Retina (tissue), 1 donor: ENCODE results near the gene PGS1.
A peak's percentile ranks its signal among the peaks of the same experiment; 100 is the strongest.

ENCODE experiments used
- DNase-seq: peaks from one replicate; pipeline ENCODE4 v3.0.0-alpha.2; 2016

Gene PGS1

DNA sequence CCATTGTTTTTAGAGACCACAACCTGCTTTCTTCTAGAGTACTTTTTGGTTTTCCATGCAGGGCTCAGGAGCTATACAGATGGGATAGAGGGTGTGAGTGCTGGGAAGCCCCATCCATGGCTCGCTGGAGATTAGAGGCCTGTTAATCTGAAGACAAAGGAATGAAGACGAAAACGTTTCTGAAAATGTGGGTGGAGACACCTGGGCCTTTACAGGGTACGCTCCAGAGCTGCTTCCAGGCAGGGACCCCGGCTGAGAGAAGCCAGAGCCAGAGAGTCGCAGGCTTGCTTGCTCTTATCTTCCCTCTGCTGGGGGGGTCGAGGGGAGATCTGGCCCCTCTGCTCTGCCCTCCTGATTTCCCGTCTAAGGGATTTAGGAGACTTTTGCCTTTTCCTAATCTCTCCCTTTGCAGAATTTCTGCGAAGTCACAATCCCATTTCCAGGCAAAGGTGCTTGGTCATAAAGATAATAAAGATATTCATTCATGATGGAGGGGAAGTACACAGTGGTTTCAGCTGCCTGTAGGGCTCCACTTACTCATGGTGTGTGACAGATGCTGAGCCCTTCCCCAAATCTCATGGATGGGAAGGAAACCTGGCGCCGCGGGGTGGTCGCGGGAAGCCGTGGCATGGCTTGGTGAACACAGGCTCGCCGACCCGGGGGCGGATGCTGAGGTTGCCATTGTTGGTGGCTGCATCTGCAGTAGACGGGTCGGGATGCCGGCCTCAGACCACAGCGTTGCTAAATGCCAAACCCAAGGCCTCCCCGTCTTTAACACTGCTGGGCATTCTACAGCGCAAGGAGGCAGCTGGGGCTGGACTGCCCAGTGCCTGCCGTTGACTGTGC is 13.8 kb upstream of the PGS1 start:
- no peak for DNase-seq

DNA sequence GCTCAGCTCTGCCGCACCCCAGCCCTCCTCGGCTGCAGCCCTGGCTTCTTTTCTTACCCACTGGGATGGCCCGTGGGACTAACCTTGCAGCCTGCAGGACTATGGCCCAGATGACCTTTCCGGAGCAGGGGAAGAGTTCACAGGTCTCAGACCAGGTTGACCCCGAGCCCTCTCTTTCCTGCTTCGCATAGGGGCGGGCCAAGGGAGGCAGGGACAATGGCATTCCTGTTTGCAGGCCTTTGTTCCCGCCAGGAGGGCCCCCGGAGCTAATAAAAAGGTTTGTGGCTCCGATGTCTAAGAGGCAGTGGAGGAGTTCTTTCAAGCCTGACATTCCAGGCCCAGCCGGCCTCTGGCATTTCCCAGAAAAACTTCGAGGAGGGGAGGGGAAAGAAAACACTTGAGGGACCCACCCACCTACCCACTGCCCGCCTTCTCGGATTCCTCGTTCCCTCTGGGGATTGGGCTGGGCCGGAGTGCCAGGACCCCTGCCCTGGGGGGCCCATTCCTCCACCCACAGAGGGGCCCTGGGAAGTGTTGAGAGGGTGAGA is 12.8 kb upstream of the PGS1 start:
- DNase-seq: peak; percentile 71

DNA sequence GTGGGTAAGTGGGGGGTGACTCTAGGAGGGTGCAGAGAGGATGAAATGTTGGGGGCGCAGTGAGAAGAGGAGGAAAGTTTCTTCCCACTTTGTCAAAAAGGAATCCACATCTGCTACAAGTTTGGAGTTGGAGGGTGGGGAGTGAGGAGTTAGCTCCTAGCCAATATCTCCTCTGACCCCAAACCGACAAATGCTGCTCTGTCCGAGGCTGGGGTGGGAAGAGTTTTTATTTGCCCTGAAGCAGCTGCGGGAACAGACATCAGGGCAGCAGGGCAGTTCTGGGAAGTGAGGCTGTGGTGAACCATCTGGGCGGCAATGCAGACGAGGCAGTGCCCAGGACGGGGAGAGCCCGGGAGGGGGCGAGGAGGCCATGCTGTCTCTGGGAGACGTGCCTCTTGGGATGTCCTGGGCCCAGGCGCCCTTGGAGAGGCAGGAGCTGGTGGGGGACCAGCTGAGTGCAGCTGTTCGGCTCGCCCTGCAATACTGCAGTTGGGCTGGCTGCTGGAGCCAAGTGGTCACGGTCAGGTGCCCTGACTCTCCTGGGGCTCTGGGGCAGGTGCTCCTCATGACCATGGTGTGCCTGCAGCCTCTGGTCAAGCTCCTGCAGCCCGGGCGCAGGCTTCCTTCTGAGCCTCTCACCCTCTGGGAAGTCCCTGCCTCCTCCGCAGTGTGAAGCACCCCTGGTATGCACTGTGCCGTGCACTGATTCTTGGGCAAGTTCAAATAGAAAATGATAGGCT is 12.2 kb upstream of the PGS1 start:
- DNase-seq: peak; percentile 29

DNA sequence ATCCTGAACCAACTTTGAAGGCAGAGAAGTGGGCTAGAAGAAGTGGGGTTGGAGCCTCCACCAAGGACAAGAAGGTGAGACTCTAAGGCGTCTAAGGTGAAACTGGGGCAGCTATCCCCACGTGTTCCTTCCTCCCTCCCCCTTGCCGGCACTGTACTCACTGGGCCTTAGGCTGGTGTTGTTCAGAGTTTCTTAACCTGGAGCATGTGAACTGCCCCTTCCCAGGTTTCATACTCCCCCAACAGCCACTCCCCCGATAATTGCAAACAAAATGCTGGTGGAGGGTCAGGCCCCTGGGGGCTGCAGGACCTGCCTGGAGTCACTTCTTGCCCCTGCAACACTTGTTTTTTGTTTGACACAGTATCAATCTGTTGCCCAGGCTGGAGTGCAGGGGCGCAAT is 11.3 kb upstream of the PGS1 start:
- DNase-seq: no peak

DNA sequence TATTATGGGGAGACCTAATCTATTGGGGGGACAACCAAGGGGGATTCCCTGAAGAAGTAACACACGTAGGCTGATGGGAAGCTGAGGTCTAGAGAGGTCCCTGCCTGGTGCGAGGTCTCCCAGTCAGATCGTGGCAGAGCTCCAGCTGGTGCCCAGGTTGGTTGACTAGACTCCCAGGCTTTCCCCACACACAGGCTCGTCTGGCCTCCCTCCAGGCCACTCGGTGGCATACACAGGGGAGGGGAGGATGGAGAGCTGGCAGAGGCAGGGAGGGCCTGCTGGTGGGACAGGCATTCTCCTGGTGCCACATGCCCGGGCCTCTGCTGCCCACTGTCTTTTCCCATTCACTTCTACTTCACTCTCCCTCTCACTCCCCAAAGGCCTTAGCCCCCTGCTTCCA is 10.1 kb upstream of the PGS1 start:
- no peak for DNase-seq

DNA sequence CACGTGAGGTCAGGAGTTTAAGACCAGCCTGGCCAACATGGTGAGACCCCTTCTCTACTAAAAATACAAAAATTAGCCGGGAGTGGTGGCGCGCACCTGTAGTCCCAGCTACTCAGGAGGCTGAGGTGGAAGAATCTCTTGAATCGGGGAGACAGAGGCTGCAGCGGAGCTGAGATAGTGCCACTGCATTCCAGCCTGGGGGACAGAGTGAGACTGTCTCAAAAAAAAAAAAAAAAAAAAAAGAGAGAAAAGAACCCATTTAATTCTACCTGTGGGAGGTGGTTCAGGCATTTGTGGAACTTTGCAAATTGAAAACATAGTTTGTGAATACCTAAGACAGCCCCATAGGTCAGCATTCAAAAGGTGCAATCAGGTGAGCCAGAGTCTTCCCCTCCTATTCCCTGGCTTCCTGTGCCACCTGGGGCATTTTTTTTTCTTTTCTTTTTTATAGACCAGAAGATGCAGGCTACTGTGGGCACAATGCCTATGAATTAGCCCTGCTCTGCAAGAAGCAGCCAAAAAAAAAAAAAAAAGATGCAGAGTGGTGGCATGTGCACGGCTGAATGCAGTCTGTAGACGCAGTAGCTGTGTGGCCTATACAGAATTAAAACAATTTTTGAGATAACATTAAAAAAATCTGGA is 9.5 kb upstream of the PGS1 start:
- no peak for DNase-seq

DNA sequence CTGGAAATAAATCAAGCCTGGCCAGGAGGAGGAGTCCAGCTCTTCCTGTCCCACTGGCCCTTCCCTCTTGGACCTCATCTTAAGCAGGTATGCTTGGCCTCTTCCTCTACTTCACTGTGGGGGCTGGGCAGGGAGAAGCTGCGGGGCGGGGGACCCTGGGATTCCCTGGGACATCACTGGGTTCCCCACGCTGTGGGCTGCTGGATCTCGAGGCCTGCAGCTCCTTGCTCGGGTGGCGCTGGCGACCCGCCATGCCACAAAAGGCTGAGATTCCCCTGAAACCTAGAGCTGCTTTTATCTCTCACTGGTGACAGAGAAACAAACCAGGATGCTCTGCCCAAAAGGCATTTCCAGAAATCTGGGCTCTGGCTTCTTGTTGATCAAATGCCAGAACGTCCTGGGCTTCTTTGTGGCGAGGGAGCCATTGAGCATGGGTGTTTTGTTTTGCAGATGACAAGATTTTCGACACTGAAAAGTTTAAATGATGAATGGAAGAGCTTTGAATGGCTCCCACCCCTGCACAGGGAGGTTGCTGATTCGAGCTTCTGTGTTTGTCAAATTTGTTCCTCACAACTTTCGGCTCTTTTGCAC is 8.6 kb upstream of the PGS1 start:
- DNase-seq: no peak

DNA sequence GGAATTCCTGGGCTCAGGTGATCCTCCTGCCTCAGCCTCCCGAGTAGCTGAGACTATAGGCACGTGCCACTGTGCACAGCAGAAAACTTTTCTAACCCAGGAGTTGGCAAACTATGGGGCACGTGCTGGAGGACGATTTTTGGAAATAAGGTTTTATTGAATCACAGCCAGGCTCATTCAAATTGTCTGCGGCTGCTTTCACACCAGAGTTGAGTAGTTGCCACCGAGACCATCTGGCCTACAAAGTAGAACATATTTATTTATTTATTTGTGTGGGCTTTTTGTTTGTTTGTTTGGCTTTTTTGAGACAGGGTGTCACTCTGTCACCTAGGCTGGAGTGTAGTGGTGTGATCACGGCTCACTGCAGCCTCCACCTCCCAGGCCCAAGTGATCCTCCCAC is 7.4 kb upstream of the PGS1 start:
- DNase-seq: no peak

DNA sequence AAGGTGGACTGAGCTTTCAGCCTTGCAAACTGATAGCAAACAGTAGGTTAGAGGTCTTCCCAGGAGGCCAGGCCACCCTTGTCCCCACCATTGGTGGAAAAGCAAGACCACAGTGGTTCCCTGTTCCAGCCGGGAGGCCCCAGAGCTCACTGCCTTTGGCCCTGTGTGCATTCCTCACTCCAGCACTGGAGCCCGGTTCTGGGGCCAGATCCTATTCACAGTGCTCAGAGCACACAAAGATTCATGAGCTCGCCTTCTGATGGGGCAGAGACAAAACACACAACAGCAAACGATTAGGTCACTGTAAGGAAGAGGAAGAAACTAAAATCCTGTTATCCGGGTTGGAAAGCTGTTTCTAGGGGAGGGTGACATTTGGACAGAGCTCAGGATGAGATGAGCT is 5.6 kb upstream of the PGS1 start:
- no peak for DNase-seq

DNA sequence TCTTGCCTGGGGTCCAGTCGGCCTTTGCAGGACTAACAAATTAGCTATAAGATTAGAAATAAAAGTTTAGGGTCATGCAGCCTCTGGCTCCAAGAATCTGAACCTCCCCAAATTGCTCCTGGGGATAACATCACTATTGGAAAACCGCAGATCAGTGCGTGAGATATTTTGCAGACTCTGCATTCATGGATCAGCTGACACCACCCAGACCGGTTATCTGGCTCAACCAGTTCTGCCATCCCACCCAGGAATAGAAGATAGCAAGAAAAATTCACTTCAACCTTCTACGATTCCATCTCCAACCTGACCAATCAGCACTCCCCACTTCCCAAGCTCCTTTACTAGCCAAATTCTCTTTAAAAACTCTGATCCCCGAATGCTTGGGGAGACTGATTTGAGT is 4.3 kb upstream of the PGS1 start:
- DNase-seq: no peak

DNA sequence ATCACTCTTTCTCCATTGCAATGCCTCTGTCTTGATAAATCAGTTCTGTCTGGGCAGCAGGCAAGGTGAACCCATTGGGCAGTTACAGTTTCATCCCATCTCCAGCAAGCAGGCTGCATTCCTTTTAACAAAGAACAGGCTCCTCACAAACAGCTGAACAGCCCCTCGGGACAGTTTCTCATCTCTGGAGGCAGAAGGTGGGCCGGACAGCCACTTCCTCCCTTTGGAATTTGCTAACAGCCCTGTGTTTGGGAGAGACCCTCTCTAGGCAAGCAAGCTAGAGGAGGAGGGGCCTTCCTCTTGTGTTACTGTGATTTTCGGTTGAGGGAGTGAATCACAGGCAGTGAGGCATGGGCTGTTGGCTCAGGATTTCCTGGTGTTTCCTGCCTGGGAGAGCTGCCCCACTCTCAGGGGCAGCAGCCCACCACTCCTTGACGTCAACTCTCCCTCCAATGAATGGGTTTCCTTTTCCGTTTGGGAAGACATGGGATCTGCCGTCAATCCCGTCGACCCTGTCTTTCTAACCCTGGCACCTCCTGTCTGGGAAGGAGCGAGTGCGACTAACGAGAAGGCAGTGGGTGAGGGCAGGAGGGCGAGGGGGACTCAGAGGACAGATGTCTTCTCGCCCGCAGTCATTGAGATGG is 3.7 kb upstream of the PGS1 start:
- no peak for DNase-seq

DNA sequence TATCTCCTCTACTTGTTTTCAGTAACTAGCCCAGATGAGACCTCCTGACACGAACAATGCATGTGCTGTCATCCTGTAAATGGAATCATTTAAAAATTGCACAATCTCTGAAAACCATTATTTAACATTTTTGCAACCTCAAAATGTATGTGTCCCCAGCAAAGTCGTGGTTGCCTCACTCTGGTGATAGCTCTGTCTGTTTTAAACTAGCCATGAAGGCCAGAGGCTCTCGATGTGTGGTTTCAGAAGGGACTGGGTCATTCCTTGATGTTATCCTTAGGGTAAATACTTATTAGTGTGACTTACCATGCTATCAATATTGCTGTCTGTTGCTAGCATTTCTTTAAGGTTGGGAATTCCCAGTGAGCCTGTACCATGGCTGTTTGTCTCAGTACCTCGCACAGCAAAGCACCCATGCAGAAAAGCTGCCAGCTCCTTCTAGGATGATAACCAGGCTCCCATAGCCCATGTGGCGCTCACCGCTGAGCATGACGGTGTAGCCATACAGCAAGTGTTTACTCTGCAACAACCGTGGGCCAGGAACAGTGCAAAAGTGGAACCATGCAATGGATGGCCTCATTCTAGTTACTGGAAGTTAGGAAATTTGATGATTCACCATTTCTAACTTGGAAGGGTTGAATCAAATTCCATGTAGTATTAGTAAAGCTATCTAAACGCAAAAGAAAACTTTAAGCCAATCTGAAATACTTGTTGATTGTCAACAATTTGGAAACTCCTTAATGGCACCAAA is 2.9 kb upstream of the PGS1 start:
- no peak for DNase-seq

DNA sequence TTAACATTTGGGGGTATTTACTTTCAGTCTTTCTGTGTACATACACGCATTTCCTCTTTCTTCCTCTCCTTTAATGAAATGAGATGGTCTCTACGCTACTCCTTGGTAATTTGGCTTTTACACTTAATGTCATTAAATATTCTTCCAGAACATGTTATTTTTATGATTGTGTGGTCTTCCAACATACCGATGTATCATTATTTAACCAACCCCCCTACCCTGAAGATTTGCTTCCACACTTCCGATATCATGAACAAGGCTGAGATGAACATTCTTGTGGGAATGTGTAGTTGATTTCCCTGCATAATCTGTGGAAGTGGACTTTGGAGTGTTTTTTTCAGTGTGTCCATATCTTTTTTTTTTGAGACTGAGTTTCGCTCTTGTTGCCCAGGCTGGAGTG is 2.3 kb upstream of the PGS1 start:
- DNase-seq: no peak

DNA sequence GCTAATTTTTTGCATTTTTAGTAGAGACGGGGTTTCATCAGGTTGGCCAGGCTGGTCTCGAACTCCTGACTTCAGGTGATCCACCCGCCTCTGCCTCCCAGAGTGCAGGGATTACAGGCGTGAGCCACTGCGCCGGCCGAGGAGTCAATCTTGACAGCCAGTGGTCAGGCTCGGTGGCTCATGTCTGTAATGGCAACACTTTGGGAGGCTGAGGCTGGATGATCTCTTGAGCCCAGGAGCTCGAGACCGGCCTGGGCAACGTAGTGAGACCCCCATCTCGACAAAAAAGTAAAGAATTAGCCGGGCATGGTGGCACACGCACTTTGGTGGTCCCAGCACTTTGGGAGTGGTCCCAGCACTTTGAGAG is 608 bp upstream of the PGS1 start:
- no peak for DNase-seq

DNA sequence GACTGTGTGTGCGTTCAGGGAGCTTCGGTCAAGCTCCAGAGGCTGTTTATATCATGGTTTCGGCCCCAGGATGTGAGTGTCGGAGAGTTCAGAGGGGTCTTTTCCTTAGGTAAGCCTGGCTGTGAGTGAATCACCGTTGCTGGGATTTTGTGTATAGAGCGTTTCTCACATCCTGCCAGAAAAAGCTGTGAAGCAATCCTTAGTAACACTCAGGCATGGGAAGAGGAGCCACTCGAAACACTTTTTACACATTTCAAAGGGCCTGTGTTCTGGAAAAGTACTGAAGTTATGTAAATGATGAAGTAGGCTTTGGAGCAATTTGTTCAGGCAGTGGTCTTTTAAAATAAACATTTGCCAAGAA is 662 bp downstream of the PGS1 start:
- no peak for DNase-seq

DNA sequence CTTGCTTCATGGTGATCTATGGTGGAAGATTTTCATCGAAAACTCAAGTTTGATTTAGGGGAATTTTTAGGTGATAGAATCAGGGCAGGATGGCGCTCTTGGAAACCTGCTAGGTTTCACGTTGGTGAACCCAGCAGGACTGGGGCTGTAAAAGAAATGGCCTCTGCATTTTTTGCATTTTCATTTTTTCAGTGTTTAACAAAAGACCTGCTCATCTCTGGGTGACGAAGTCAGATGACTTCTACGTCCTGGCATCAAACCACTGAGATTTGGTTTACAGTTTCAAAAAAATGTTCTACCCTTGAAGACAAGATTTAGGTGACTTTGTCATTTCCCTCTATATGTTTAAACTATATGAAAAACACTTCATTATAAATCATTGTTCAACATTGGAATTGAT is 1.9 kb downstream of the PGS1 start:
- no peak for DNase-seq

DNA sequence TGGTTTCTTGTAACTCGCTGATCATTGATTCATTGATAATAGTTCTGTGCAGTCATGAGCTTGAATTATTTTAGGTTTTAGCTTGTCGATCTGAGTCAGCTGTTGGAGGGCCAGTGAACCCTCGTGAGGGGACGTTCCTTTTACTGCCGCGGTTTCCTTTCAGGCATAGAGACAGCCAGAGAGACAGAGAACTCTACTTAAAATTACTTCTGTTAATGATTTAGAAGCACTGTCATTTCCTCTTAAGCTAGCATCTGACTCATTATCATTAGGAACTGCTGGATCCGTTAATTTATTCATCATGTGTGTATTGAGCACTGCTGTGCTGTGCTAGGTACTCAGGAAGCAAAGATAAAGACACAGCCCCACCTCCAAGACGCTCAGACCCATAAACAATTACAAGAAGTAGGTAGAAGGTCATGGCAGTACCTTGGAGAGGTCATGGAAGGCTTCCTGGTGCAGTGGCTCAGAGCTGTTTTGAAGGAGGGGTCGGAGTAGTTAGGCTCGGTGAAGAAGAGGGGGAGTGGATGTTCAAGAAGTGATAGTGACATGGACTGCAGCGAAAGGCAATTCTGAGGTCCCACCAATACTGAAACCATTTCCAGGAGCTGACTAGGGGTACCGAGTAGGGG is 3.3 kb downstream of the PGS1 start:
- DNase-seq: no peak

DNA sequence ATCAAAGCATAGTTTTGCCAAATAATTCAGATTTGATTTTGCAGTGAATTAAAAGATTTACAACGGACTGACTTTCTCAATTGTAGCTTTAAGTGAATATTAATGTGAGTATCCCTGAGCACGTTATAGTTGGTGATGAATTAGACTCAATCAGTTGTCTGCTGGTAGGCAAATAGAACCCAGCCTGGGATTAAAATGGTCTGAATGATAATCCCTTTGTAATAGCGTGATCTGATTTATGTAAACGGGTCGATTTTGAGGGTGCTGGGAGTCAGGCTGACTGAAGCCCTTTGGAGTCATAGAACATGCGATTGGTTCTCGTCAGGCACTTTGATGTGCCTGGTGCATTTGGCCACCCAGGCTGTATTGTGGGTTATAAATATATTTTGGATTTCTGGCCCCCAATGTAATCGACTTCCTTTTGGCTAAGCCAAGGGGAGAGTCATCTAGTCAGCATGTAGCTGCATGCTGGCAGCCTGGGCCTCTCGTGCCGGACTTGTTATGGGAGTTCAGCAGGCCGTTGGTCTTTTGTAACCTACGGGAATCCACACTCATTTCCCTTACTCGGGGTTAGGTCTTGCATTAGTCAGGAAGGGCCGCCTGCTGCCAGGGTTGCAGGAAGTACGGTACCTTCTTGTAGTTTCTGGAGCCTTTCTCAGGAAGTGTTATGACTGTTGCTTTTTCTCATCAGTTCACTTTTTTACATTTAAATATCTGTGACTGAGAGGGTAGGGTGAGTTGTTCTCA is 5.4 kb downstream of the PGS1 start:
- no peak for DNase-seq

DNA sequence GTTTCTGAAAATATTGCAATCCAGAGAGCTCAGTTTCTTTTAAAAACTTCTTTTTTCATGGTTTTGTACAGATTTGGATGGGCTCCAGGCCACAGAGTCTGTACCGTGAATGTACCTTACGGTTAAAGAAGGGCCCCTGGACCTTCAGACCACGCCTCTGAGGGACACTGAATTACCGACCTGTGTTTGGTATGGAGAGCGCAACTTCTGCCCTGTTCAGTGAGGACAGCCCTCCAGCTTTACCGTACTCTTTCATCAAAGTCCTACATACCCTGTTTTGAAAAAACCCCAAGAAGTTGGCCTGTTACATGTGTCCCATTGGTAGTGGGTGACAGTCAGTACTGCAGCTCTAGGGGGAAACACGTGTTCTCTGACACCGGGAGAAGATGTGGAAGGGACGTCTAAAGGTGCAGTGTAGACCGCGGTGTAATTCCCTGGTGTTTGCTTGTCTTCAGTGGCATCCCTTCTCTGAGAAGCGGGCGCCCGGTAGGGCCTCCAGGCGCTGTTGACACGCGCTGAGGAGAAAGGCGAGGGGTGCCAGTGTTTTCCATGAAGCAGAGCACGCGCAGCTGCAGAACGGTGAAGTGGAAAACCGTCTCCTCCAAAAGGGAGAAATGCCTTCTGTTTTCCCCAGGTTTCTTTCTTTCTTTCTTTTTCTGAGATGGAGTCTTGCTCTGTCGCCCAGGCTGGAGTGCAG is 6.2 kb downstream of the PGS1 start:
- no peak for DNase-seq
